ENCODE measurements around the gene MINPP1.

DNA sequence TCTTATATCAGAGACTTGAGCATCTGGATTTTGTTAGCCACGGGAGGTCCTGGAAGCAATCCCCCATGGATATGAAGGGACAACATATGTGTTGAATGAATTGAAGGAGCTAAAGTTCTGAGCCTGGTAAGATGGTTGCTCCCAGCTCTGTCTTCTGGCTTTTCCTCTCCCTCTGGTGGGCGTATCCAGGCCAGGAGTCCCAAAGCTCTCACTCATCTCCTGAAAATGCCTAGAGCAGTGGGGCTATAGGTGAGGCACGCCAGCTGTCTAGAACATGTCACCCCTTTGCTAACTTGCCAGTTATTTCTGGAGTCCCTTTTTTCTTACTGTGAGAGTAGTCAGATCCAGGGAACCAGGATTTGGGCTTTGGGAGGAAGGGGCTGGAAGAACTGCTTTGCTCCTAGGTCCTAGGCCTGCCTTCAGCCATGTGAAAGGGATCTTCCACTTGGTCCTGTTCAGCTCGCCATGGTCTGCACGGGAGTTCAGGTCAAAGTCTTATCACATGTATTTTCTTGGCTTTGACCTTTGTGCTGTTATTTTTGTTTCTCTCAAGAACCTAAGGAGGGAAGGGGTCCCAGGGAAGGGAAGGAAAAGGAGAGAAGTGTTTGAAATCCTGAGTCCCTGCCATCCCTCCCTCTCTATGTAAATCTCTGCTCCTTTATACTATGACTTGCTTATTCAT is 73.6 kb downstream of the MINPP1 start:
- TF ChIP-seq HDGF (IDR thresholded peaks at IDR 0.05; ENCODE audit: borderline replicate concordance), result no peak
- TF ChIP-seq NFRKB (IDR thresholded peaks at IDR 0.05), result no peak
- TF ChIP-seq BHLHE40 (IDR thresholded peaks at IDR 0.05; ENCODE audit: borderline replicate concordance), result no peak
- TF ChIP-seq SP1 (IDR thresholded peaks at IDR 0.05), result no peak
- TF ChIP-seq SUZ12 (IDR thresholded peaks at IDR 0.05), result no peak
- no peak for TF ChIP-seq FOXA1 (IDR thresholded peaks at IDR 0.05)
